CD4-positive, alpha-beta memory T cell (primary cell): Measurements from ENCODE around the gene WDR37. TPM values are rescaled to one million over a fixed set of nuclear protein-coding genes. Genes with fewer than 3 reads are reported as not detected.

Source experiments
- CTCF ChIA-PET: fragments of 350-600 bp; sonication (Branson Sonifier 250); formaldehyde crosslinking; loops from one replicate; lab custom pipeline; 2021; ENCODE audit warnings: inconsistent platforms; ENCODE audit not compliant: partially characterized antibody; lab: Charles Lee
- POLR2A ChIA-PET: fragments of 350-600 bp; sonication (Branson Sonifier 250); formaldehyde crosslinking; loops from one replicate; lab custom pipeline; 2021; ENCODE audit not compliant: partially characterized antibody; lab: Charles Lee
- DNase-seq, 5 donors: peaks; one replicate each; pipeline versions ENCODE4 v3.0.0 to v3.0.0-alpha.2; 2020 to 2022; ENCODE audit warnings: mixed read lengths in 1 of 5
- H3K27ac ChIP-seq: one replicate; pipeline ENCODE4 v1.7.0; 2013; ENCODE audit warnings: low read depth, low read length
- H3K27me3 ChIP-seq: 2 replicates; pipeline ENCODE4 v1.7.0; 2013; ENCODE audit warnings: mild to moderate bottlenecking, low read length, moderate library complexity; ENCODE audit not compliant: insufficient read depth
- H3K36me3 ChIP-seq: 2 replicates; pipeline ENCODE4 v1.7.0; 2013; ENCODE audit warnings: mild to moderate bottlenecking, low read length, moderate library complexity; ENCODE audit not compliant: insufficient read depth
- H3K4me1 ChIP-seq: 2 replicates; pipeline ENCODE4 v1.7.0; 2013; ENCODE audit warnings: mild to moderate bottlenecking, low read length, moderate library complexity; ENCODE audit not compliant: insufficient read depth
- H3K4me3 ChIP-seq, 2 donors: one replicate each; pipeline ENCODE4 v1.7.0; 2013; ENCODE audit warnings: low read length in 2 of 2, mild to moderate bottlenecking in 1 of 2
- H3K9me3 ChIP-seq, 2 donors: one replicate each; pipeline ENCODE4 v1.7.0; 2013; ENCODE audit warnings: low read length in 2 of 2, control low read depth in 1 of 2; ENCODE audit not compliant: control insufficient read depth in 1 of 2
- H3K27ac Mint-ChIP-seq, 7 donors: one replicate each; pipeline ENCODE4 v1.8.0; 2020 to 2021; ENCODE audit warnings: mixed read lengths in 7 of 7, mild to moderate bottlenecking in 6 of 7, inconsistent platforms in 3 of 7, moderate library complexity in 3 of 7
- H3K27me3 Mint-ChIP-seq, 2 donors: one replicate each; pipeline ENCODE4 v1.8.0; 2020 to 2021; ENCODE audit warnings: mixed read lengths in 2 of 2
- H3K36me3 Mint-ChIP-seq, 2 donors: one replicate each; pipeline ENCODE4 v1.8.0; 2020 to 2021; ENCODE audit warnings: mixed read lengths in 2 of 2, inconsistent platforms in 1 of 2, mild to moderate bottlenecking in 1 of 2
- H3K4me1 Mint-ChIP-seq, 4 donors: one replicate each; pipeline ENCODE4 v1.8.0; 2020 to 2021; ENCODE audit warnings: mixed read lengths in 4 of 4, mild to moderate bottlenecking in 1 of 4
- H3K4me3 Mint-ChIP-seq, 8 donors: one replicate each; pipeline ENCODE4 v1.8.0; 2020 to 2021; ENCODE audit warnings: mixed read lengths in 8 of 8, mild to moderate bottlenecking in 7 of 8, moderate library complexity in 6 of 8, inconsistent platforms in 3 of 8
- H3K9me3 Mint-ChIP-seq, 8 donors: one replicate each; pipeline ENCODE4 v1.8.0; 2020 to 2021; ENCODE audit warnings: mixed read lengths in 8 of 8, mild to moderate bottlenecking in 5 of 8, inconsistent platforms in 3 of 8, moderate library complexity in 1 of 8
- intact Hi-C: fragments of 100-400 bp; cut with micrococcal nuclease; formaldehyde crosslinking; loops from one replicate; pipeline ENCODE4 v1.15.1; 2023
- polyA plus RNA-seq, 2 donors: library from polyadenylated mRNA; unstranded; fragments of 300-500 nt; fragmentation: Illumina TruSeq; gene quantifications; one replicate each; pipeline ENCODE4 v1.2.3, GENCODE V29; 2021
- total RNA-seq, 2 experiments: library from RNA; stranded (reverse); gene quantifications; one replicate each; pipeline ENCODE4 v1.2.3, GENCODE V29; 2021

WDR37 gene
- total and polyA plus RNA-seq, 4 experiments from 2014 or later, result 14.2 to 42.5 (median 29.8) TPM

DNA sequence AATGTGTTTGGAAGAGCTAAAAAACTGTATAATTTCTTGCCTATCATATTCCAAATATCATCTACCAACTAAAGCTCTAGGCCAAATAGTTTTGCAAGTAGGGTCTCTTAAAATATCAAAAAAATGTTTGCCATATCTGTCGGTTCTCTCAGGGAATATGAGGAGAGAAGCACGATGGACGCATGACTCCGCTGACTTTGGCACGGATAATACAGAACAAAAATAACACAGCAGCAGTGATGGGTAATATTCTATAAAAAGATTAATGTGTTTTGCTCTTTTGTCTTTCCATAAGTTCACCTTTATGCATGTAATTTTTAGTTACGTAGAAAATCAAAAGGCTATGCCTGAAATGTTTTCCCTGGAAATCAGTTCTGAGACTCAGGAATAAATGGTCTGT is 29.6 kb upstream of the WDR37 start:
- Mint-ChIP-seq H3K27me3 (no peaks in the 10 kb centered on the region), H3K9me3 (no peaks in the 10 kb centered on the region), H3K36me3 (peaks cover 0 to 12% of the 10 kb centered on the region in 2 donors), H3K27ac (no peak overlapping the region), H3K4me3 (no peak overlapping the region), H3K4me1 (no peaks in the 10 kb centered on the region)
- Histone ChIP-seq H3K36me3 (no peaks in the 10 kb centered on the region), H3K4me1 (no peaks in the 10 kb centered on the region), H3K27me3 (no peaks in the 10 kb centered on the region), H3K4me3 (no peak overlapping the region), H3K9me3 (no peaks in the 10 kb centered on the region), H3K27ac (no peak overlapping the region)
- intact Hi-C loops, result no loop called here
- DNase-seq, result no peak
- CTCF ChIA-PET, result no interaction called here
- POLR2A ChIA-PET, result no interaction called here

DNA sequence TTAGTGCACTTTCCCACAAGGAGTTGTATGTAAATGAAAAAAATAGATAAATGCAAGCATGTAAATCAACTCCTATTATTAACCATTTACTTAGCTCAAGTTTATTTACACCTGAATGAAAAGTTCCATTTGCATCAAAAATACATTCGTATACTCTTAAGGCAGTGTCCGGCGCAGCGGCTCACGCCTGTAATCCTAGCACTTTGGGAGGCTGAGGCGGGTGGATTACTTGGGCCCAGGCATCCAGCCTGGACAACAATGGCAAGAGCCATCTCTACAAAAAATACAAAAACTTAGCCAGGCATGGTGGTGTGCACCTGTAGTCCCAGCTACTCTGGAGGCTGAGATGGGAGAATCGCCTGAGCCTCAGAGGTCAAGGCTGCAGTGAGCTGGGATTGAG is 26.3 kb upstream of the WDR37 start:
- DNase-seq, result no peak
- no peaks in the 10 kb centered on the region for H3K36me3 ChIP-seq
- H3K9me3 Mint-ChIP-seq, result no peaks in the 10 kb centered on the region
- H3K27ac ChIP-seq, result no peak overlapping the region
- no peaks in the 10 kb centered on the region for H3K27me3 ChIP-seq
- peaks cover 0 to 7% of the 10 kb centered on the region in 2 donors for H3K36me3 Mint-ChIP-seq
- ChIA-PET POLR2A (interaction anchor here (1.1 kb wide), 1 partner anchor 33 kb away, joined by 3 read pairs; no protein-coding TSS in a partner anchor), CTCF (interaction anchor here (1.2 kb wide), 1 partner anchor 15 kb away, joined by 3 read pairs; no protein-coding TSS in a partner anchor)
- intact Hi-C loops, result no loop called here
- H3K4me1 Mint-ChIP-seq, result no peaks in the 10 kb centered on the region
- H3K9me3 ChIP-seq, result no peaks in the 10 kb centered on the region
- H3K4me1 ChIP-seq, result no peaks in the 10 kb centered on the region
- no peak overlapping the region for H3K4me3 ChIP-seq
- H3K27ac Mint-ChIP-seq, result no peak overlapping the region
- no peaks in the 10 kb centered on the region for H3K27me3 Mint-ChIP-seq
- H3K4me3 Mint-ChIP-seq, result no peak overlapping the region

DNA sequence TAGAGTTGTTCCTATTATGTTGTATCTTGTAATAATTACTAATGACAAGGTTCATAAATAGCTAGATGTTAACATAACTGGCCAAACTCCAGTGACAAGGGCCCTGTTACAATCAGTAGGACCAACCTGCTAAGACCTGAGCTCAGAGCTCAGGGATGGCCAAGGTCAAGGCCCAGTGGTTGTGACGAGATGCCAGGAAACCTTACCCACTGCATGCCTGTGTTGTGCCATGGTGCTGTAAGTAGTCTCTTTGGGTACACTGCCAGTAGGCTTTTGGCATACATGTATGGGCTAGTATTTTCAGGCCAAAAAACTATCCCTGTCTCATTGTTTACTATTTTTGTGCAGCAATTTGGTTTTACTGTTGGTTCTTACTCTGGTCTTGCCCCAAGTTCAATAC is 22.6 kb upstream of the WDR37 start:
- H3K4me3 ChIP-seq, result no peak overlapping the region
- Mint-ChIP-seq H3K36me3 (peaks cover 8 to 15% of the 10 kb centered on the region in 2 donors), H3K27me3 (no peaks in the 10 kb centered on the region), H3K27ac (no peak overlapping the region), H3K9me3 (no peaks in the 10 kb centered on the region), H3K4me1 (peaks cover 0 to 13% (median 4%) of the 10 kb centered on the region in 4 donors), H3K4me3 (no peak overlapping the region)
- no peaks in the 10 kb centered on the region for H3K27me3 ChIP-seq
- CTCF ChIA-PET, result interaction anchor here (1.5 kb wide), 1 partner anchor 10 kb away, joined by 4 read pairs; no protein-coding TSS in a partner anchor
- POLR2A ChIA-PET, result no interaction called here
- H3K27ac ChIP-seq, result no peak overlapping the region
- intact Hi-C loops, result no loop called here
- H3K9me3 ChIP-seq, result no peaks in the 10 kb centered on the region
- H3K4me1 ChIP-seq, result no peaks in the 10 kb centered on the region
- H3K36me3 ChIP-seq, result no peaks in the 10 kb centered on the region
- no peak for DNase-seq

DNA sequence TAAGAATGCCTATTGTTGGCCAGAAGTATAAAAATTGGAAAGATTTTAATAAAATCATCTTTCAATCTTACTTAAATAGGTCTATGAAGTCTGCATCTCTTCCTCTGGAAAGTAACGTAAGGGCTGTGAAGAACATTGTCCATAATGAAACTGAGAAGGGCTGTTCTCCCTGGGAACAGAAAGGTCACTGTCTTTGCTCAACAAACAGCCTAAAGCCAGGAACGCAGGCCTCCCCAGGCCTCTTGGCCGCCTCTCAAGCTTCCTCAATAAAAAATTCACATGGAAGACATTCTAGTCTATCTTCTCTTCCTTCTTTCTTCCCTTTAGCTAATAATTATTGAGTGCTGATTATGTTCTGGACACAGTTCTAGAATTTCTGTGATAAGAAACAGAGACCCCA is 21.4 kb upstream of the WDR37 start:
- Mint-ChIP-seq H3K9me3 (no peaks in the 10 kb centered on the region), H3K27ac (no peak overlapping the region), H3K27me3 (no peaks in the 10 kb centered on the region), H3K4me1 (peaks cover 0 to 13% (median 4%) of the 10 kb centered on the region in 4 donors), H3K4me3 (no peak overlapping the region), H3K36me3 (peaks cover 8 to 15% of the 10 kb centered on the region in 2 donors)
- POLR2A ChIA-PET, result interaction anchor here (1.7 to 3.4 kb wide), 2 partner anchors 10 to 14 kb away, joined by 7 to 17 read pairs; partner anchors contain the start of gene IDI1
- DNase-seq, result no peak
- H3K4me3 ChIP-seq, result no peak overlapping the region
- H3K36me3 ChIP-seq, result no peaks in the 10 kb centered on the region
- no peaks in the 10 kb centered on the region for H3K4me1 ChIP-seq
- H3K27ac ChIP-seq, result no peak overlapping the region
- no peaks in the 10 kb centered on the region for H3K9me3 ChIP-seq
- CTCF ChIA-PET, result no interaction called here
- H3K27me3 ChIP-seq, result no peaks in the 10 kb centered on the region
- intact Hi-C loops, result no loop called here

DNA sequence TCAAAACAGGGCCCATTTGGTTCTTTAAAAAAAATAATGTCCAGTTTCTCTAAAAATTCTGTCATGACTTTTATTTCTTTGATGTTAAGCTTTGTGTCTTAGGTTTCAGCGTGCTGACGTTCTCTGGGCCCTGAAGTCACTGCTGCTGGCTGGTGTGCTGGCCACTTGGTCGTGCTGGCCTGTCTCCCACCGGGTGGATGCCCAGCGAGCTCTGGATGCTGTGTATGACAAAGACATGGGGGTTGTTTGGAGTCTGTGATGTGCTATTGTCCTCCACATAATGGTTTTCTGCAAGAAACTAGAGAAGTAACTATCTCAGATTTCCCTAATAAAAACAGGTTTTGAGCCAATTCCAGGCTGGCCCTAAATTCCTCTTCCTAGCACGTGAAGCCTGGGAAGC is 21.0 kb upstream of the WDR37 start:
- H3K36me3 ChIP-seq, result peaks cover 2% of the 10 kb centered on the region
- H3K4me3 ChIP-seq, result no peak overlapping the region
- ChIA-PET CTCF (no interaction called here), POLR2A (interaction anchor here (1.7 to 3.4 kb wide), 2 partner anchors 9 to 13 kb away, joined by 7 to 17 read pairs; partner anchors contain the start of gene IDI1)
- Mint-ChIP-seq H3K27ac (no peak overlapping the region), H3K4me1 (peaks cover 0 to 13% (median 7%) of the 10 kb centered on the region in 4 donors), H3K9me3 (no peaks in the 10 kb centered on the region), H3K4me3 (no peak overlapping the region), H3K36me3 (peaks cover 10 to 18% of the 10 kb centered on the region in 2 donors), H3K27me3 (no peaks in the 10 kb centered on the region)
- no peak overlapping the region for H3K27ac ChIP-seq
- H3K27me3 ChIP-seq, result no peaks in the 10 kb centered on the region
- no peaks in the 10 kb centered on the region for H3K9me3 ChIP-seq
- no peak for DNase-seq
- intact Hi-C loops, result no loop called here
- H3K4me1 ChIP-seq, result no peaks in the 10 kb centered on the region

DNA sequence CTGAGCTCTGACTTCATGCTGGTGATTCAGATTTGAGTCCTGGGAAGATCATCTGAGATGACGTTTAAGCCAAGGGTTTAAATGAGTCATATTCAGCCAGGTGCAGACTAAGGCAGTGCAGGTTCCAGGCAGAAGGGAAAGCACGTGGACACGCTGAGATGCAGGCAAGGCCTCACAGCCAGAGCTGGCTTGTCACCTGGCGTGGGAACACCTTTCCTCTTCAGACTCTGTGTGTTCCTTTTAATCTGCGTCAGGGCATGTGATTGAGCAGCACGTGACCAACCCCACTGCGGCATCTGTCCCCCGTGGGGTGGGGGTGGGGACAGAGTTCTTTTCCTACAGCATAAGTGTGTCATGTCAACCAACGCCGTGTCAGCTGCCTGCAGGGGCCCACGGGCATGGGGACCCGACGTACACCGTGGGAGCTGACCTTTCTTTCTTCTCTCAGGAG is 19.8 kb upstream of the WDR37 start:
- Histone ChIP-seq H3K9me3 (no peaks in the 10 kb centered on the region), H3K36me3 (peaks cover 11% of the 10 kb centered on the region), H3K27me3 (no peaks in the 10 kb centered on the region), H3K4me1 (no peaks in the 10 kb centered on the region), H3K27ac (no peak overlapping the region), H3K4me3 (no peak overlapping the region)
- intact Hi-C loops, result no loop called here
- Mint-ChIP-seq H3K4me1 (peaks cover 0 to 13% (median 9%) of the 10 kb centered on the region in 4 donors), H3K36me3 (peaks cover 15 to 28% of the 10 kb centered on the region in 2 donors), H3K9me3 (no peaks in the 10 kb centered on the region), H3K27me3 (no peaks in the 10 kb centered on the region), H3K4me3 (peak overlapping the region in 2 of 8 donors; percentile 8 to 41), H3K27ac (peak overlapping the region in 2 of 7 donors; percentile 49 to 51)
- ChIA-PET CTCF (no interaction called here), POLR2A (interaction anchor here (1.7 to 3.4 kb wide), 2 partner anchors 8 to 12 kb away, joined by 7 to 17 read pairs; partner anchors contain the start of gene IDI1)
- peak in 2 of 5 donors; percentile 22 to 61 for DNase-seq

DNA sequence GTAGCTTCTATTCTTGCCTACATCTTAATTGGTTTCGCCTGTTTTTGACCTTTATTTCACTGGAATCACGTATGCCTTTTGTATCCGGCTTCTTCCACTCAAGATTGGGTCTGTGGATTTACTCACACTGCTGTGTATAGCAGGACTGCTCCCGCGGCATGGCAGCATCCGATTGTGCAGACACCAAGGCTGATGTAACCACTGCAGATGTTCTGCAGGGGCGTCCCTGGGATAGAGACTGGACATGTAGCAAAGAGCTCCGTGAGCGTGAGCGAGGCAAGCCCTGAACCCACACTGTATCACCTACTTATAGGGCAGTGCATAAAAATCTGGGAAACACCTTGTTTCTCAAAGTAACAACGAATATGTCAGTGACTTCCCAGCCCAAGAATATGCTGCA is 19.1 kb upstream of the WDR37 start:
- H3K4me3 ChIP-seq, result no peak overlapping the region
- H3K4me1 Mint-ChIP-seq, result peaks cover 0 to 13% (median 9%) of the 10 kb centered on the region in 4 donors
- DNase-seq, result no peak
- POLR2A ChIA-PET, result interaction anchor here (3.4 kb wide), 1 partner anchor 11 kb away, joined by 17 read pairs; the partner anchor contains the start of gene IDI1
- no peaks in the 10 kb centered on the region for H3K9me3 ChIP-seq
- H3K27ac ChIP-seq, result no peak overlapping the region
- CTCF ChIA-PET, result no interaction called here
- H3K4me3 Mint-ChIP-seq, result no peak overlapping the region
- peaks cover 14% of the 10 kb centered on the region for H3K36me3 ChIP-seq
- H3K27me3 Mint-ChIP-seq, result no peaks in the 10 kb centered on the region
- peak overlapping the region in 3 of 7 donors; percentile 37 to 60 (median 43) for H3K27ac Mint-ChIP-seq
- H3K27me3 ChIP-seq, result no peaks in the 10 kb centered on the region
- H3K36me3 Mint-ChIP-seq, result peaks cover 15 to 33% of the 10 kb centered on the region in 2 donors
- H3K4me1 ChIP-seq, result no peaks in the 10 kb centered on the region
- intact Hi-C loops, result no loop called here
- no peaks in the 10 kb centered on the region for H3K9me3 Mint-ChIP-seq
